Suprapubic skin (tissue), 4 donors: ENCODE results near the gene CALR. TPM values are rescaled to one million over a fixed set of nuclear protein-coding genes. Genes with fewer than 3 reads are reported as not detected.
A peak's percentile ranks its signal among the peaks of the same experiment; 100 is the strongest.
"Not testable (repeated sequence)": the region's sequence is repeated elsewhere in the genome, so short reads cannot be mapped to it uniquely, and the experiment has no call there.

Experiments used
- DNase-seq, 2 donors: peaks; one replicate each; pipeline ENCODE4 v3.0.0-alpha.2; 2019; ENCODE audit warnings: low spot score in 2 of 2
- H3K27ac ChIP-seq: fragments of 200-600 bp; sonication (generic); one replicate; pipeline ENCODE4 v1.5.1; 2019
- H3K27me3 ChIP-seq: fragments of 200-600 bp; sonication (generic); one replicate; pipeline ENCODE4 v1.5.1; 2019
- H3K36me3 ChIP-seq: fragments of 200-600 bp; sonication (generic); one replicate; pipeline ENCODE4 v1.5.1; 2019
- H3K4me1 ChIP-seq: fragments of 200-600 bp; sonication (generic); one replicate; pipeline ENCODE4 v1.5.1; 2019
- H3K4me3 ChIP-seq: fragments of 200-600 bp; sonication (generic); one replicate; pipeline ENCODE4 v1.5.1; 2019; ENCODE audit warnings: mild to moderate bottlenecking
- H3K9me3 ChIP-seq: fragments of 200-600 bp; sonication (generic); one replicate; pipeline ENCODE4 v1.5.1; 2019
- EP300 ChIP-seq: sonication (generic); formaldehyde crosslinking; IDR thresholded peaks from one replicate; pipeline ENCODE4 v1.6.1; 2017; ENCODE audit warnings: antibody characterized with exemption
- POLR2A ChIP-seq, 2 donors: fragments of 450-650 bp; IDR thresholded peaks; one replicate each; pipeline ENCODE4 v1.6.1; 2017; ENCODE audit warnings: antibody characterized with exemption in 2 of 2, mild to moderate bottlenecking in 2 of 2, moderate library complexity in 2 of 2
- POLR2AphosphoS5 ChIP-seq, 3 donors: sonication (generic); formaldehyde crosslinking; IDR thresholded peaks; one replicate each; pipeline ENCODE4 v1.6.1; 2017; ENCODE audit warnings: antibody characterized with exemption in 3 of 3
- WGBS: methylation state at CpG from one replicate; pipeline ENCODE4 v1.1.5; 2018; 5-methylcytosine and 5-hydroxymethylcytosine counted together
- total RNA-seq, 4 donors: library from RNA; depleted of rRNA; stranded (reverse); fragments of >200 nt; gene quantifications; one replicate each; pipeline ENCODE4 v1.1.0, GENCODE V29; 2016
- TF ChIP-seq, protein P1 (sequence below), 2 donors: fragments of 200-600 bp in 1 of 2; fragments of 450-650 bp in 1 of 2; sonication (generic) in 1 of 2; IDR thresholded peaks; one replicate each; pipeline ENCODE4 v1.5.1; 2016 to 2019; ENCODE audit warnings: antibody characterized with exemption in 2 of 2, mild to moderate bottlenecking in 1 of 2, moderate library complexity in 1 of 2

Gene CALR
- total RNA-seq, 4 donors from 2014 or later, result 131 to 285 (median 237) TPM

DNA sequence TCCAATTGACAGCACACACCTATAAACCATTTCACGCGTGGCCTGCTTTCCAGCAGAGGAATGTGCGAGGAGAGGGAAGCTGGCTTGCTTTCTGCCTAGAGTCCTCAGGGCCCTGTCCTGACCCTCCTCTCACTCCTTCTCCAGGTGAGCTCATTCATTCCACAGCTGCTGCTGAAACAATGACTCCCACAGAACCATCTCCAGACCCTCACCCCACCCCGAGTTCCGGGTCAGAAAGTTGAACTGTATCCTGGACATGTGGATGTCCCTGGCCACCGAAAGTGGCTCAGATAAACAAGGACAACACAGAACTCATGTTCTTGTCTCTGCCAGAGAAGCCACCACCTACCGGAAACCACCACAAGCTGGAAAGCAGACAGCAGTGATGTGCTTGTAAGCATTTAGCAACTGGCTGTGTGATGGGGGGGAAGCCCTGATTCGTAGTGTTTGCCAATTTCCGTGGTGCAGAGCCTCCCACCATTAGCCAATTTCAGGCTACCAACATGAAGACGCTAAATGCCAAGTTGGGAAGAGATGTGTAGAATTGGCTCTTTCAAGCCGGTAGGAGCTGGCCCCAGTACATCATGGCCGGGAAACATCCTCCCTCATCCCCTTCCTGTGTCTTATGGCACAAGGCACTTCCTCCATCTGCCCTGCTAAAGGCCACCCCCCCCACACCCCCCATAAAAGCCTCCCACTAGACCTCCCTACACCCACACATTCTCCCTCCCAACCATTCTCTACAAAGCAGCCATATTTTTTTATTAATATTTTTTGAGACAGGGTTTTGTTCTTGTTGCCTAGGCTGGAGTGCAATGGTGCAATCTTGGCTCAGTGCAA is 24.3 kb upstream of the CALR start:
- peak overlapping the region; percentile 33 for H3K4me3 ChIP-seq
- TF ChIP-seq, protein P1, sequence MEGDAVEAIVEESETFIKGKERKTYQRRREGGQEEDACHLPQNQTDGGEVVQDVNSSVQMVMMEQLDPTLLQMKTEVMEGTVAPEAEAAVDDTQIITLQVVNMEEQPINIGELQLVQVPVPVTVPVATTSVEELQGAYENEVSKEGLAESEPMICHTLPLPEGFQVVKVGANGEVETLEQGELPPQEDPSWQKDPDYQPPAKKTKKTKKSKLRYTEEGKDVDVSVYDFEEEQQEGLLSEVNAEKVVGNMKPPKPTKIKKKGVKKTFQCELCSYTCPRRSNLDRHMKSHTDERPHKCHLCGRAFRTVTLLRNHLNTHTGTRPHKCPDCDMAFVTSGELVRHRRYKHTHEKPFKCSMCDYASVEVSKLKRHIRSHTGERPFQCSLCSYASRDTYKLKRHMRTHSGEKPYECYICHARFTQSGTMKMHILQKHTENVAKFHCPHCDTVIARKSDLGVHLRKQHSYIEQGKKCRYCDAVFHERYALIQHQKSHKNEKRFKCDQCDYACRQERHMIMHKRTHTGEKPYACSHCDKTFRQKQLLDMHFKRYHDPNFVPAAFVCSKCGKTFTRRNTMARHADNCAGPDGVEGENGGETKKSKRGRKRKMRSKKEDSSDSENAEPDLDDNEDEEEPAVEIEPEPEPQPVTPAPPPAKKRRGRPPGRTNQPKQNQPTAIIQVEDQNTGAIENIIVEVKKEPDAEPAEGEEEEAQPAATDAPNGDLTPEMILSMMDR (IDR thresholded peaks at IDR 0.05), result no peak
- no peak for TF ChIP-seq EP300
- TF ChIP-seq POLR2A (IDR thresholded peaks at IDR 0.05), result no peak
- TF ChIP-seq POLR2AphosphoS5 (IDR thresholded peaks at IDR 0.05), result no peak
- H3K27ac ChIP-seq, result peak overlapping the region; percentile 83
- H3K4me1 ChIP-seq, result peaks cover 30% of the 10 kb centered on the region
- H3K27me3 ChIP-seq, result no peaks in the 10 kb centered on the region
- no peaks in the 10 kb centered on the region for H3K36me3 ChIP-seq
- DNase-seq, result no peak
- WGBS, result 45% methylated on average over 12 of the region's 12 CpGs
- no peaks in the 10 kb centered on the region for H3K9me3 ChIP-seq

DNA sequence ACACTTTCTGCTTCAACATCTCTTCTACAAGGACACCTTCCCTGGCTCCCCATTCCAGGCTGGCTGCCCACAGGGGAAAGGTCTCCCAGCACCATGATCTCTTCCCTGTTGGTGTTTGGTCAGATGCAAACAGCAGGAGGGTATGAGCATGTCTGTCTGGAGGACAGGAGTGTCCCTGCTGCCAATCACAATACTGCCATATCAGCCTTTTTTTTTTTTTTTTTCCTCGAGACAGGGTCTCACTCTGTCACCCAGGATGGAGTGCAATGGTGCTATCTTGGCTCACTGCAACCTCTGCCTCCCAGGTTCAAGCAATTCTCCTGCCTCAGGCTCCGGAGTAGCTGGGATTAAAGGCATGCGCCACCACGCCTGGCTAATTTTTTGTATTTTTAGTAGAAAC is 22.5 kb upstream of the CALR start:
- H3K27ac ChIP-seq, H3K36me3 ChIP-seq, H3K27me3 ChIP-seq, DNase-seq, H3K9me3 ChIP-seq, H3K4me3 ChIP-seq: not testable (repeated sequence)
- WGBS, result 91% methylated on average over 4 of the region's 4 CpGs
- H3K4me1 ChIP-seq, result peaks cover 35% of the 10 kb centered on the region

DNA sequence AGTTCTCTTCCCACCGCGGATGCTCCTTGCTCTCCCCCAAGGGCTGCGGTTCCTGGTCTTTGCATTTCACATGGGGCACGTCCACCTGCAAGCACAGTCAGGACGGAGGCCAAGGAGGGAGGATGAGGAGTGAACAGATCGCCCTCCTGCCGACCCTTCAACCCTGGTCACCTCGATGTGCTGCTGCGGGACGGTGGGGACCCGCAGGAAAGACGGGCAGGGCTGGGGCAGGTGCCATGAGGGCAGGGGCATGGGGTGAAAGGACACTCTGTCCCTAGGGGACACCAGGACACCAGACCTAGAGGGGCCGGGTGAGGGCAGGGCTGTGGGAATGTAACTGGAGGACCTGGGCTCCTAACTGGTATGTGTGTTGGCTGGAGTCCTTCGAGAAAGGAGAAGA is 20.2 kb upstream of the CALR start:
- no peak for DNase-seq
- Histone ChIP-seq H3K27me3 (no peaks in the 10 kb centered on the region), H3K36me3 (peaks cover 12% of the 10 kb centered on the region), H3K9me3 (no peaks in the 10 kb centered on the region), H3K4me1 (peaks cover 20% of the 10 kb centered on the region), H3K27ac (no peak overlapping the region), H3K4me3 (no peak overlapping the region)
- TF ChIP-seq EP300 (no peak), POLR2A (IDR thresholded peaks at IDR 0.05) (no peak), POLR2AphosphoS5 (IDR thresholded peaks at IDR 0.05) (no peak)
- TF ChIP-seq, protein P1 (IDR thresholded peaks at IDR 0.05), result no peak
- 91% methylated on average over 14 of the region's 14 CpGs for WGBS

DNA sequence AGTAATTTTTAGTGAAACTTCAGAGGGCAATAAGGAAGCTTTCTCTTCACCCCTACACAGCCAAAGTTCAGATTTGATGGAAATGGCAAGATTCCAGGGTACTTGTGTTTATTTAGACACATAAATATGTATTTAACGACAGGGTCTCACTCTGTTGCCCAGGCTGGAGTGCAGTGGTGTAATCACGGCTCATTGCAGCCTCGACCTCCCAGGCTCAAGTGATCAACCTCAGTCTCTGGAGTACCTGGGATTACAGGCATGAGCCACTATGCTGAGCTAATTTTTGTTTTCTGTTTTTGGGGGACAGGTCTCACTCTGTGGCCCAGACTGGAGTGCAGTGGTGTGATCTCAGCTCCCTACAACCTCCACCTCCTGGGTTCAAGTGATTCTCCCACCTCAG is 17.4 kb upstream of the CALR start:
- Histone ChIP-seq H3K4me3 (no peak overlapping the region), H3K27ac (no peak overlapping the region), H3K9me3 (no peaks in the 10 kb centered on the region), H3K4me1 (peaks cover 9% of the 10 kb centered on the region), H3K36me3 (peaks cover 40% of the 10 kb centered on the region), H3K27me3 (no peaks in the 10 kb centered on the region)
- TF ChIP-seq POLR2A (IDR thresholded peaks at IDR 0.05), result no peak
- TF ChIP-seq POLR2AphosphoS5 (IDR thresholded peaks at IDR 0.05), result no peak
- no peak for TF ChIP-seq EP300
- no peak for DNase-seq
- 70% methylated on average over 3 of the region's 3 CpGs for WGBS

DNA sequence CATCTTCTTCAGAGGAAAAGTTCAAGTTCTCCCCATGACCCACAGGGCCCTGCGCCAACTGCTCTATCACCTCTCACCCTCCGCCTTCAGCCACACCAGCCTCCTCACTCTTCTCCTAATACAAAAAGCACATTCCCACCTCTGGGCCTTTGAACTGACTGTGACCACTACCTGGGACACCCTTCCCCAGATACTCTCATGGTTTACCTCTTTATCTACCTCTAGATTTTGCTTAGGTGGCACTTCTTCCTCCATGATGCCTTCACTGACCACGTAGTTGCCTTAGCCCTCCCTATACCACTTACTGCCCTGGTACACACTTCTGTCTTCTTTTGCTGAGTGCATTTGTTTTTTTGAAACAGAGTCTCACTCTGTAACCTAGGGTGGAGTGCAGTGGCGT is 15.4 kb upstream of the CALR start:
- Histone ChIP-seq H3K4me1 (peaks cover 9% of the 10 kb centered on the region), H3K27me3 (no peaks in the 10 kb centered on the region), H3K4me3 (no peak overlapping the region), H3K36me3 (peaks cover 59% of the 10 kb centered on the region), H3K9me3 (no peaks in the 10 kb centered on the region), H3K27ac (no peak overlapping the region)
- 96% methylated on average over 4 of the region's 4 CpGs for WGBS
- TF ChIP-seq EP300, result no peak
- no peak for TF ChIP-seq POLR2AphosphoS5 (IDR thresholded peaks at IDR 0.05)
- no peak for TF ChIP-seq POLR2A (IDR thresholded peaks at IDR 0.05)
- TF ChIP-seq, protein P1 (IDR thresholded peaks at IDR 0.05), result no peak
- no peak for DNase-seq

DNA sequence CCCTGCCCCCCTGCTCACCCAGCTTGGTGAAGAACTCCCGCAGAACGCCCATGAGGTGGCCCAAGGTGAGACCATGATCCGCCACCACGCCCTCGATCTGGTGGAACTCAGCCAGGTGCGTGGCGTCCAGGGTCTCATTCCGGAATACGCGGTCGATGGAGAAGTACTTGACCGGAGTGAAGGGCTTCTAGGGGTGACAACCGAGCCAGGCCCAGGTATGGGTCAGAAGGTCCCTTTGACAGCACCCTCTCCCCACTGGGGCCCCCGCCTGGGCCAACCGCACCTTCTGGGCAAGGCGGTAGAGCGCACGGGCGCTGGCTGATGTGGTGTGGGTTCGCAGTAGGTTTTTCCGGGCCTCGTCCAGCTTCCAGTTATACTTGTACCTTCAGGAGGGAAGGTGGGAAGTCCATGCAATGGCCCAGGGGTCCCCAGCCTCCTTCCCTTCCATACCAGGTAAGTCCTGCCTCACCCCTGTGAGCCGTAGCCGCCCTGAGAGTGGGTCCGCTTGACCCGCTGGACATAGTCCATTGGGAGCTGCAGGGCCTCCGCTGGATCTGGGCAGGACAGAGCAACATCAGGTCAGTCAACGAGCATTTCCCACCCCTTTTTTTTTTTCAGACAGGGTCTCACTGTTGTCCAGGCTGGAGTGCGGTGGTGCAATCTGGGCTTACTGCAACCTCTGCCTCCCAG is 13.6 kb upstream of the CALR start:
- peaks cover 76% of the 10 kb centered on the region for H3K36me3 ChIP-seq

More for the DNA sequence above, 13.6 kb upstream of the CALR start:
- TF ChIP-seq EP300, result no peak
- H3K27me3 ChIP-seq, result no peaks in the 10 kb centered on the region
- no peaks in the 10 kb centered on the region for H3K4me1 ChIP-seq
- no peak overlapping the region for H3K4me3 ChIP-seq
- H3K9me3 ChIP-seq, result no peaks in the 10 kb centered on the region
- no peak overlapping the region for H3K27ac ChIP-seq
- 96% methylated on average over 5 of the region's 29 CpGs for WGBS
- DNase-seq, result no peak
